Hepatocyte (in vitro differentiated cells): ENCODE results near the gene TNFRSF13B. TPM values are rescaled to one million over a fixed set of nuclear protein-coding genes. Genes with fewer than 3 reads are reported as not detected.

ENCODE experiments used
- DNase-seq: peaks from one replicate; pipeline ENCODE4 v3.0.0-alpha.2; 2016; ENCODE audit warnings: low spot score
- H2AFZ ChIP-seq: fragments of 200-600 bp; sonication (generic); 2 replicates; pipeline ENCODE4 v1.6.0; 2016; ENCODE audit warnings: antibody characterized with exemption, mild to moderate bottlenecking
- H3K27ac ChIP-seq: fragments of 200-600 bp; sonication (generic); 2 replicates; pipeline ENCODE4 v1.5.1; 2016; ENCODE audit warnings: mild to moderate bottlenecking
- H3K27me3 ChIP-seq: fragments of 200-600 bp; sonication (generic); 2 replicates; pipeline ENCODE4 v1.6.1; 2016
- H3K36me3 ChIP-seq: fragments of 200-600 bp; sonication (generic); replicated peaks from 2 replicates; pipeline ENCODE4 v1.5.1; 2016; ENCODE audit warnings: low read depth; ENCODE audit not compliant: insufficient read depth
- H3K4me1 ChIP-seq: fragments of 200-600 bp; sonication (generic); 2 replicates; pipeline ENCODE4 v1.5.1; 2016; ENCODE audit warnings: mild to moderate bottlenecking, moderate library complexity; ENCODE audit not compliant: insufficient read depth
- H3K4me2 ChIP-seq: fragments of 200-600 bp; sonication (generic); 2 replicates; pipeline ENCODE4 v1.6.0; 2016
- H3K4me3 ChIP-seq: fragments of 200-600 bp; sonication (generic); 2 replicates; pipeline ENCODE4 v1.5.1; 2016; ENCODE audit warnings: mild to moderate bottlenecking
- H3K79me2 ChIP-seq: fragments of 200-600 bp; sonication (generic); 2 replicates; pipeline ENCODE4 v1.6.0; 2017; ENCODE audit warnings: mild to moderate bottlenecking
- H3K9me2 ChIP-seq: fragments of 200-600 bp; sonication (generic); replicated peaks from 2 replicates; pipeline ENCODE4 v1.6.0; 2017; ENCODE audit warnings: mild to moderate bottlenecking; ENCODE audit not compliant: insufficient read depth
- H3K9me3 ChIP-seq: fragments of 200-600 bp; sonication (generic); 2 replicates; pipeline ENCODE4 v1.5.1; 2016; ENCODE audit warnings: low read depth, mild to moderate bottlenecking
- H4K20me1 ChIP-seq: fragments of 200-600 bp; sonication (generic); 2 replicates; pipeline ENCODE4 v1.6.0; 2016; ENCODE audit warnings: mild to moderate bottlenecking; ENCODE audit not compliant: insufficient read depth, poor library complexity, severe bottlenecking
- EZH2 ChIP-seq: fragments of 200-600 bp; sonication (generic); IDR thresholded peaks from 2 replicates; pipeline ENCODE4 v1.6.1; 2016; ENCODE audit warnings: antibody characterized with exemption, mild to moderate bottlenecking, borderline replicate concordance
- EZH2phosphoT487 ChIP-seq: fragments of 200-600 bp; sonication (generic); IDR thresholded peaks from one replicate; pipeline ENCODE4 v1.6.1; 2018; ENCODE audit warnings: antibody characterized with exemption, mild to moderate bottlenecking, low read depth, moderate library complexity; ENCODE audit not compliant: unreplicated experiment, severe bottlenecking
- WGBS: methylation state at CpG from one replicate; pipeline ENCODE4 v1.1.6; 2016; ENCODE audit warnings: low lambda C conversion rate; ENCODE audit errors: missing lambda C conversion rate; 5-methylcytosine and 5-hydroxymethylcytosine counted together
- polyA plus RNA-seq: library from polyadenylated mRNA; unstranded; fragments of >200 nt; fragmentation: Nextera tagmentation; extraction: Ambion mirVana; gene quantifications from 2 replicates; pipeline ENCODE4 v1.2.1, GENCODE V29; 2016
- total RNA-seq: library from RNA; depleted of rRNA; stranded (reverse); fragments of >200 nt; gene quantifications from 2 replicates; pipeline ENCODE4 v1.2.3, GENCODE V29; 2014
- TF ChIP-seq, protein P1 (sequence below): fragments of 200-600 bp; sonication (generic); IDR thresholded peaks from 2 replicates; pipeline ENCODE4 v1.5.1; 2016; ENCODE audit warnings: antibody characterized with exemption, mild to moderate bottlenecking; ENCODE audit not compliant: poor library complexity

The TNFRSF13B gene
- total and polyA plus RNA-seq, 2 experiments from 2014 or later: not detected

DNA sequence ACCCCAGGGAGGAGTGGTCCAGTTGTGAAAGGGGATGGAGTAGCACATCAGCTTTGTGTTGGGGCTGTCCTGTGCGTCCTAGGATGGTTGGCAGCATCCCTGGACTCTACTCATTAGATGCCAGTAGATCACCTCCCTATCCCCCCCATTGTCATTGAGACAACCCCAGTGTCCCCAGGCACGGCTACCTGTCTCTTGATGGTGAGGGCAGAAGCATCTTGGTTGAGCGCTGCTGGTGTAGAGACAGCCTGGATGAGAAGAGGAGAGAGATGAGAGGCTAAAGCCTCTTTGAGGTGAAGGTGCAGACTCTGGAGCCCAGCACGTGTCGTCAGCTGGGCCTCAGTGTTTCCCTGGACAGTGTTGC lies 55.4 kb downstream of the TNFRSF13B start:
- no peak overlapping the region for H2AFZ ChIP-seq
- no peaks in the 10 kb centered on the region for H3K79me2 ChIP-seq
- no peak for TF ChIP-seq EZH2phosphoT487
- no peak for TF ChIP-seq EZH2
- TF ChIP-seq, protein P1, sequence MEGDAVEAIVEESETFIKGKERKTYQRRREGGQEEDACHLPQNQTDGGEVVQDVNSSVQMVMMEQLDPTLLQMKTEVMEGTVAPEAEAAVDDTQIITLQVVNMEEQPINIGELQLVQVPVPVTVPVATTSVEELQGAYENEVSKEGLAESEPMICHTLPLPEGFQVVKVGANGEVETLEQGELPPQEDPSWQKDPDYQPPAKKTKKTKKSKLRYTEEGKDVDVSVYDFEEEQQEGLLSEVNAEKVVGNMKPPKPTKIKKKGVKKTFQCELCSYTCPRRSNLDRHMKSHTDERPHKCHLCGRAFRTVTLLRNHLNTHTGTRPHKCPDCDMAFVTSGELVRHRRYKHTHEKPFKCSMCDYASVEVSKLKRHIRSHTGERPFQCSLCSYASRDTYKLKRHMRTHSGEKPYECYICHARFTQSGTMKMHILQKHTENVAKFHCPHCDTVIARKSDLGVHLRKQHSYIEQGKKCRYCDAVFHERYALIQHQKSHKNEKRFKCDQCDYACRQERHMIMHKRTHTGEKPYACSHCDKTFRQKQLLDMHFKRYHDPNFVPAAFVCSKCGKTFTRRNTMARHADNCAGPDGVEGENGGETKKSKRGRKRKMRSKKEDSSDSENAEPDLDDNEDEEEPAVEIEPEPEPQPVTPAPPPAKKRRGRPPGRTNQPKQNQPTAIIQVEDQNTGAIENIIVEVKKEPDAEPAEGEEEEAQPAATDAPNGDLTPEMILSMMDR: no peak
- H3K27ac ChIP-seq: no peak overlapping the region
- H3K4me2 ChIP-seq: no peak overlapping the region
- H3K9me2 ChIP-seq: no peaks in the 10 kb centered on the region
- no peaks in the 10 kb centered on the region for H3K4me1 ChIP-seq
- DNase-seq: no peak
- H3K4me3 ChIP-seq: no peak overlapping the region
- H3K27me3 ChIP-seq: no peaks in the 10 kb centered on the region
- no peaks in the 10 kb centered on the region for H4K20me1 ChIP-seq
- 94% methylated on average over 5 of the region's 5 CpGs for WGBS
- H3K9me3 ChIP-seq: no peaks in the 10 kb centered on the region
- no peaks in the 10 kb centered on the region for H3K36me3 ChIP-seq

DNA sequence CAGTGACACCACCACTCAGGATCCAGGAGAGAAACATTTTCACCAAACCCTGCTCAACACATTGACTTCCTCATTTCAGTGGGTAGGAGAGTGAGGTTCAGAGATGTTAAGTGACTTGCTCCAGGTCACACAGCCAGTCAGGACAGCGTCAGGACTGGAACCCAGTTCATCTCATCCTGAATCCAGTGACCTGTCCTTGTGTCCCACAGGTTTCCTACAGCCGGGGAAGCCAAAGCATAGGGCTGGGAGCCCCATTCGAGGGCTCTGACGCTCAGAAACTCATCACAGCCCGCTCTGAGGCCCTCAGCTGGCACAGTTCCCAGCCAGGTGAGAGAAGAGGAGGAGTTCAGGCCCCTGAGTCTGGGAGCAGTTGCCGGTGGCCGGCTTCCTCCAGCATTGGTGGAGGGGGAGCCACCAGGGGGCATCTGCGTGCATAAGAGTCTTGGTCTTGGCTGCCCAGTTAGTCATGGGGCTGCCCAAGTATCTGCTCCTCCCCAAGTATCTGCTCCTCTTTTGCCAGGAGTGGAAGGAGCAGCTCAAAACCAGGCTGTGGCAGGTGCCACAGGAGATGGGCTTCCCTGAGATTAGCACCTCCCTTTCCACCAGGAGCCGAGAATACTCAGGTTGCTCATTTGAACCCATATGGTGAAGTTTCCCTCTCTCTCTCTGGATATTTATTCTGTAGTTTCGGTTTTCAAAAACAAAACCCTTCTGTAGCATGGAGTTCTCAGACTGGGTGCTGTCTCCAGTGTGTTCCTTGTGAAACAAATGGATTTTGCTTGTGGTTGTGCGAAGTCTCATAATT lies 56.0 kb downstream of the TNFRSF13B start:
- peak; percentile 64 for DNase-seq
- TF ChIP-seq, protein P1: peak; percentile 36
- TF ChIP-seq EZH2phosphoT487: no peak
- TF ChIP-seq EZH2: no peak
- no peaks in the 10 kb centered on the region for H4K20me1 ChIP-seq
- H3K27ac ChIP-seq: no peak overlapping the region
- H3K4me2 ChIP-seq: no peak overlapping the region
- H3K9me2 ChIP-seq: no peaks in the 10 kb centered on the region
- H3K79me2 ChIP-seq: no peaks in the 10 kb centered on the region
- H3K9me3 ChIP-seq: no peaks in the 10 kb centered on the region
- H3K27me3 ChIP-seq: no peaks in the 10 kb centered on the region
- H2AFZ ChIP-seq: no peak overlapping the region
- no peak overlapping the region for H3K4me3 ChIP-seq
- 58% methylated on average over 11 of the region's 11 CpGs for WGBS
- H3K36me3 ChIP-seq: no peaks in the 10 kb centered on the region
- no peaks in the 10 kb centered on the region for H3K4me1 ChIP-seq

DNA sequence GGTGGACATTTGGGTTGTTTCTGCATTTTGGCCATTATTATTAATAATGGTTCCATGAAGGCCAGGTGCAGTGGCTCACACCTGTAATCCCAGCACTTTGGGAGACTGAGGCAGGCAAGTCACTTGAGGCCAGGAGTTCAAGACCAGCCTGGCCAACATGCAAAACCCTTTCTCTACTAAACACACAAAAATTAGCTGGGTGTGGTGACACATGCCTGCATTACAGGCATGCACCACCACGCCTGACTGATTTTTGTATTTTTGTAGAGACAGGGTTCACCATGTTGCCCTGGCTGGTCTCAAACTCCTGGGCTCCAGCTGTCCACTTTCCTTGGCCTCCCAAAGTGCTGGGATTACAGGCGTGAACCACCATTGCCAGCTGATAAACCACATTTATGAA lies 58.5 kb downstream of the TNFRSF13B start:
- no peak for DNase-seq
- 89% methylated on average over 2 of the region's 2 CpGs for WGBS
- H3K27ac ChIP-seq: no peak overlapping the region
- H3K9me2 ChIP-seq: no peaks in the 10 kb centered on the region
- no peaks in the 10 kb centered on the region for H3K79me2 ChIP-seq
- no peaks in the 10 kb centered on the region for H3K4me1 ChIP-seq
- H4K20me1 ChIP-seq: no peaks in the 10 kb centered on the region
- no peak overlapping the region for H3K4me3 ChIP-seq
- no peak overlapping the region for H2AFZ ChIP-seq
- H3K36me3 ChIP-seq: no peaks in the 10 kb centered on the region
- no peaks in the 10 kb centered on the region for H3K27me3 ChIP-seq
- H3K9me3 ChIP-seq: no peaks in the 10 kb centered on the region
- TF ChIP-seq EZH2: no peak
- TF ChIP-seq, protein P1: no peak
- no peak overlapping the region for H3K4me2 ChIP-seq
